ENCODE results near the gene PTTG2.

- no peak for TF ChIP-seq CTCF (IDR thresholded peaks at IDR 0.05)
- no peak for TF ChIP-seq POLR2A (IDR thresholded peaks at IDR 0.05)
These were observed 39.0 kb downstream of the PTTG2 start for GRCh38 chr4:37999000-37999716.

Measured in thyroid gland (tissue), 4 donors.